K562 (cell line): Measurements from ENCODE around the gene GNGT2. TPM values are rescaled to one million over a fixed set of nuclear protein-coding genes. Genes with fewer than 3 reads are reported as not detected.

Source experiments
- ATAC-seq: fragments of 200-7000 bp; cut with Tn5 transposase; 3 replicates; pipeline ENCODE4 v1.9.1; 2020; ENCODE audit warnings: moderate library complexity
- BruUV-seq: library from RNA; stranded (reverse); fragments of 400-500 nt; replicated peaks from 2 replicates; lab custom pipeline; 2021; lab: Mats Ljungman, UMichigan
- CTCF ChIA-PET: fragments of 300-600 bp; formaldehyde crosslinking; extraction: SDS; loops from one replicate; lab custom pipeline; 2021; ENCODE audit warnings: low intra/inter-chr PET ratio; lab: Yijun Ruan, JAX
- POLR2A ChIA-PET: fragments of 300-600, 350-650 bp; sonication (Branson Sonifier 250); formaldehyde crosslinking; extraction: SDS; loops from one replicate; lab custom pipeline; 2021; ENCODE audit warnings: antibody characterized with exemption, inconsistent platforms; lab: Yijun Ruan, JAX
- DNase-seq, 4 experiments: peaks; one replicate each; pipeline versions ENCODE4 v3.0.0 to v3.0.0-alpha.2; 2011 to 2018; ENCODE audit warnings: low spot score in 3 of 4, mixed read lengths in 3 of 4; ENCODE audit errors: extremely low read depth in 1 of 4
- FAIRE-seq: peaks from 2 replicates; lab custom pipeline; 2011; peaks lifted over from hg19 to GRCh38; lab: Jason Lieb, UNC
- H2AFZ ChIP-seq: 2 replicates; pipeline ENCODE4 v1.6.0; 2011; ENCODE audit warnings: low read depth, low read length, control low read depth, inconsistent platforms
- H3K27ac ChIP-seq: fragments of 200-600 bp; 3 replicates; pipeline ENCODE4 v1.8.0; 2011; ENCODE audit warnings: low read depth, mild to moderate bottlenecking, control low read depth, inconsistent platforms, low read length, moderate library complexity, mixed read lengths; ENCODE audit errors: extremely low read depth
- H3K27me3 ChIP-seq, 2 experiments: fragments of 300-600 bp in 1 of 2; 2 replicates in 1 of 2; 3 replicates in 1 of 2; pipeline versions ENCODE4 v1.6.0 to v1.8.0; 2011; ENCODE audit warnings: inconsistent platforms in 2 of 2, low read length in 2 of 2, mild to moderate bottlenecking in 1 of 2, mixed read lengths in 1 of 2, moderate library complexity in 1 of 2; ENCODE audit not compliant: control insufficient read depth in 2 of 2, insufficient read depth in 2 of 2
- H3K36me3 ChIP-seq: fragments of 300-600 bp; 3 replicates; pipeline ENCODE4 v1.8.0; 2011; ENCODE audit warnings: mild to moderate bottlenecking, low read length, inconsistent platforms; ENCODE audit not compliant: control insufficient read depth, insufficient read depth
- H3K4me1 ChIP-seq, 2 experiments: fragments of 200-600 bp in 1 of 2; replicated peaks in 1 of 2; 2 replicates in 1 of 2; 3 replicates in 1 of 2; pipeline versions ENCODE4 v1.5.1 to v1.8.0; 2011; ENCODE audit warnings: inconsistent platforms in 2 of 2, low read length in 2 of 2, mild to moderate bottlenecking in 1 of 2, mixed read lengths in 1 of 2, moderate library complexity in 1 of 2; ENCODE audit not compliant: control insufficient read depth in 2 of 2, insufficient read depth in 2 of 2
- H3K4me2 ChIP-seq: 2 replicates; pipeline ENCODE4 v1.6.1; 2011; ENCODE audit warnings: low read length, control low read depth, inconsistent platforms, mixed read lengths; ENCODE audit not compliant: insufficient read depth
- H3K4me3 ChIP-seq: fragments of 200-600 bp; sonication (generic), shearing (Covaris generic); 2 replicates; pipeline ENCODE4 v1.5.1; 2016; ENCODE audit warnings: control low read depth, inconsistent platforms
- H3K79me2 ChIP-seq: fragments of 200-600 bp; 3 replicates; pipeline ENCODE4 v1.8.0; 2011; ENCODE audit warnings: low read length, inconsistent platforms; ENCODE audit not compliant: control insufficient read depth, insufficient read depth
- H3K9ac ChIP-seq, 2 experiments: 2 replicates each; pipeline versions ENCODE4 v1.6.0 to v1.6.1; 2011; ENCODE audit warnings: low read depth in 2 of 2, low read length in 2 of 2, control low read depth in 1 of 2, inconsistent platforms in 1 of 2, mild to moderate bottlenecking in 1 of 2, mixed read lengths in 1 of 2; ENCODE audit not compliant: insufficient read depth in 1 of 2
- H3K9me1 ChIP-seq: one replicate; pipeline ENCODE4 v1.6.0; 2011; ENCODE audit warnings: inconsistent platforms, mild to moderate bottlenecking, low read length, moderate library complexity; ENCODE audit not compliant: control insufficient read depth, insufficient read depth
- H3K9me3 ChIP-seq: replicated peaks from 2 replicates; pipeline ENCODE4 v1.5.1; 2011; ENCODE audit warnings: low read depth, low read length, inconsistent platforms; ENCODE audit not compliant: control insufficient read depth, insufficient read depth
- H4K20me1 ChIP-seq: replicated peaks from 2 replicates; pipeline ENCODE4 v1.6.1; 2011; ENCODE audit warnings: low read length, inconsistent platforms, mixed read lengths; ENCODE audit not compliant: control insufficient read depth, insufficient read depth
- ARID2 ChIP-seq: fragments of 450-650 bp; IDR thresholded peaks from 2 replicates; pipeline ENCODE4 v1.6.1; 2017; ENCODE audit warnings: antibody characterized with exemption, mild to moderate bottlenecking
- C11orf30 ChIP-seq: fragments of 450-650 bp; IDR thresholded peaks from 2 replicates; pipeline ENCODE4 v1.6.1; 2016; ENCODE audit warnings: low read depth, mild to moderate bottlenecking
- EGR1 ChIP-seq: fragments of 450-650 bp; conservative IDR thresholded peaks from 2 replicates; pipeline ENCODE4 v1.6.1; 2017; ENCODE audit warnings: mild to moderate bottlenecking
- EP300 ChIP-seq: IDR thresholded peaks from 2 replicates; pipeline ENCODE4 v1.6.1; 2012; ENCODE audit warnings: low read length, improper control_type of control experiment
- HES1 ChIP-seq: fragments of 450-650 bp; IDR thresholded peaks from 2 replicates; pipeline ENCODE4 v1.6.1; 2016; ENCODE audit warnings: low read depth, mild to moderate bottlenecking, moderate library complexity
- HNRNPK ChIP-seq: fragments of 200-400 bp; formaldehyde crosslinking; IDR thresholded peaks from one replicate; pipeline ENCODE4 v1.6.1; 2018; ENCODE audit warnings: mild to moderate bottlenecking, low read depth, low read length; ENCODE audit not compliant: poor library complexity, severe bottlenecking
- HNRNPLL ChIP-seq: fragments of 200-400 bp; formaldehyde crosslinking; IDR thresholded peaks from 2 replicates; pipeline ENCODE4 v1.6.1; 2017; ENCODE audit warnings: low read length, low read depth, mild to moderate bottlenecking; ENCODE audit not compliant: poor library complexity, severe bottlenecking
- KAT7 ChIP-seq: sonication (generic); formaldehyde crosslinking; IDR thresholded peaks from 2 replicates; pipeline ENCODE4 v1.8.0; 2022; ENCODE audit warnings: missing genetic modification reagents, mild to moderate bottlenecking, borderline replicate concordance
- MAX ChIP-seq: sonication (generic); formaldehyde crosslinking; IDR thresholded peaks from 2 replicates; pipeline ENCODE4 v1.9.0; 2022; ENCODE audit warnings: mild to moderate bottlenecking, missing genetic modification reagents
- TAL1 ChIP-seq: fragments of 450-650 bp; IDR thresholded peaks from 2 replicates; pipeline ENCODE4 v1.6.1; 2016; ENCODE audit warnings: mild to moderate bottlenecking
- ZNF280A ChIP-seq: fragments of 450-650 bp; IDR thresholded peaks from 2 replicates; pipeline ENCODE4 v1.6.1; 2018; ENCODE audit warnings: mild to moderate bottlenecking, low read depth; ENCODE audit not compliant: partially characterized antibody
- ZNF280B ChIP-seq: fragments of 250-450 bp; sonication (Bioruptor Pico); IDR thresholded peaks from 2 replicates; pipeline ENCODE4 v1.5.1; 2021; ENCODE audit warnings: mild to moderate bottlenecking
- ZNF609 ChIP-seq: sonication (generic); formaldehyde crosslinking; IDR thresholded peaks from 2 replicates; pipeline ENCODE4 v1.8.1; 2023; ENCODE audit warnings: missing genetic modification reagents, mild to moderate bottlenecking, borderline replicate concordance
- ZSCAN32 ChIP-seq: fragments of 450-650 bp; formaldehyde crosslinking; IDR thresholded peaks from 2 replicates; pipeline ENCODE4 v1.4.0; 2020; ENCODE audit warnings: mild to moderate bottlenecking, moderate library complexity
- ZZZ3 ChIP-seq: fragments of 450-650 bp; IDR thresholded peaks from 2 replicates; pipeline ENCODE4 v1.6.1; 2016; ENCODE audit warnings: antibody characterized with exemption, mild to moderate bottlenecking, moderate library complexity
- WGBS: fragments of 100-300 bp; shearing (Covaris generic); methylation state at CpG from one replicate; pipeline ENCODE4 v1.1.6; 2016; ENCODE audit warnings: low coverage, mixed read lengths; ENCODE audit not compliant: insufficient coverage; ENCODE audit errors: missing lambda C conversion rate; 5-methylcytosine and 5-hydroxymethylcytosine counted together
- in situ Hi-C: fragments of 300-500 bp; cut with MboI; formaldehyde crosslinking; loops from 4 replicates; pipeline ENCODE4 v1.15.0; 2018; ENCODE audit warnings: inconsistent platforms, mixed read lengths
- intact Hi-C: fragments of 100-400 bp; cut with micrococcal nuclease; formaldehyde crosslinking; loops from 2 replicates; pipeline ENCODE4 v1.14.2; 2022
- polyA plus RNA-seq, 8 experiments: library from polyadenylated mRNA; depleted of rRNA in 4 of 8; stranded (reverse) in 5 of 8; unstranded in 3 of 8; fragments of >200 nt; fragmentation: Nextera tagmentation in 2 of 8; fragmentation: Illumina TruSeq in 1 of 8; extraction: Ambion mirVana in 2 of 8; extraction: Trizol in 1 of 8; gene quantifications; 2 replicates each; pipeline versions ENCODE4 v1.2.1 to v1.2.3, GENCODE V29; 2011 to 2014; ENCODE audit warnings: inconsistent platforms in 1 of 8, missing spikeins in 1 of 8
- total RNA-seq, 7 experiments: library from RNA; depleted of rRNA in 6 of 7; stranded (reverse); fragments of >200 nt in 6 of 7; fragmentation: Illumina TruSeq in 2 of 7; extraction: Trizol in 2 of 7; gene quantifications; 2 replicates each; pipeline versions ENCODE4 v1.2.1 to v1.2.3, GENCODE V29; 2011 to 2021; ENCODE audit warnings: low replicate concordance in 1 of 7

GNGT2 gene
- total and polyA plus RNA-seq, 9 of the 15 experiments (the other 6 are each of a cell fraction or from before 2014, with no cell fraction given): not detected

GRCh38 chr17:49255125-49255524 lies 44.8 kb upstream of the GNGT2 start:
- Histone ChIP-seq H3K4me2 (no peak overlapping the region), H3K36me3 (no peaks in the 10 kb centered on the region), H4K20me1 (no peaks in the 10 kb centered on the region), H3K9me3 (no peaks in the 10 kb centered on the region), H3K9ac (no peak overlapping the region), H3K79me2 (no peaks in the 10 kb centered on the region), H3K27me3 (peaks cover 0 to 12% of the 10 kb centered on the region in 2 experiments; a peak in 1 of 5 replicates), H3K27ac (no peak overlapping the region), H3K9me1 (no peaks in the 10 kb centered on the region), H2AFZ (no peak overlapping the region), H3K4me1 (peaks cover 5% of the 10 kb centered on the region in 2 experiments; a peak in 4 of 5 replicates), H3K4me3 (no peak overlapping the region)
- FAIRE-seq (no peak), ATAC-seq (no peak), DNase-seq (no peak)
- ChIA-PET CTCF (no interaction called here), POLR2A (interaction anchor here (0.9 kb wide), 1 partner anchor 42 kb away, joined by 3 read pairs; no protein-coding TSS in a partner anchor)
- intact Hi-C loops (no loop called here), in situ Hi-C loops (no loop called here)
- WGBS: 54% methylated on average over 5 of the region's 5 CpGs
- no TSS peak for BruUV-seq
- no peak for TF ChIP-seq EP300
- TF ChIP-seq KAT7 (CRISPR knock-in tag): no peak
- TF ChIP-seq ZNF280B (CRISPR knock-in tag): no peak
- TF ChIP-seq MAX (CRISPR knock-in tag): no peak
- no peak for TF ChIP-seq C11orf30
- no peak for TF ChIP-seq HES1
- no peak for TF ChIP-seq ZNF280A
- TF ChIP-seq EGR1: no peak
- no peak for TF ChIP-seq TAL1
- TF ChIP-seq ZSCAN32 (CRISPR knock-in tag): no peak
- TF ChIP-seq ZNF609 (CRISPR knock-in tag): no peak
- TF ChIP-seq HNRNPLL: no peak
- no peak for TF ChIP-seq HNRNPK
- no peak for TF ChIP-seq ARID2
- TF ChIP-seq ZZZ3: no peak
